ENCODE results near the gene ZFHX3. TPM values are rescaled to one million over a fixed set of nuclear protein-coding genes. Genes with fewer than 3 reads are reported as not detected.
A peak's percentile ranks its signal among the peaks of the same experiment; 100 is the strongest.

ZFHX3 gene
- total RNA-seq, 2 donors from 2014 or later, result 0.21 to 0.22 TPM

DNA sequence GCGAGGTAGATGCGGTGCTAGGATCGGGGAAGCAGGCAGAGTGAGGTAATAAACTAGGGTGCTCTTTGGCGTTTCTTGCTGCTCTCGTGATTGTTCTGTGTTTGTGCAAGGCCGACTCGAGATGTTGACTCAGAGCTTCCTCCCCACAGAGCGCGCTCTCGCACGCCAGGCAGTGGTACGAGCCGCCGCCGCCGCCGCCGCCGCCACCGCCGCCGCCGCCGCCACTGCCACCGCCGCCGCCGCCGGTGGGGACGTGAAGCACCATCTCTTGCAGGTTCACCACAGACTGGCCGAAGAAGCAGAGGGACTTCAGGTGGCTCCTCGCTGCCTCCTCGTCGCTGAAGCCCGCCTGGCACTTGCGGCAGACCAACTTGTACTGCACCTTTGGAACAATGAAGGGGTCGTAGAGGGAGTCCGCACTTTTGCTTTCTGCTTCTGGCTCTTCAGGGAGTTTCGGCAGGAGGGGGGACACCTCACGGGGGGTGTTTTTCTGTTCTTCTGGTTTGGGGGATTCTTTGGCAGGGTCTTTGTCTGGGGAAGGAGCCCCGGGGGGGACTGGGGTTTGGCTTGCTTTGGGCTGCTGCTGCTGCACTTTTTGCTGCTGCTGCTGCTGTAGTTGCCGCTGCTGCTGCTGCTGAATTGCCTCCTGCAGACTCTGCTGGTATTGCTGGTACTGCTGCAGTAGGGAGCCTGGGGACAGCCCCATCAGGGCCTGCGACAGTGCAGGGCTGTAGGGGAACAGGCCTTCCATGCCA lies 260.2 kb downstream of the ZFHX3 start:
- Mint-ChIP-seq H3K9me3 (no peaks in the 10 kb centered on the region), H3K36me3 (ENCODE audit: low read depth) (no peaks in the 10 kb centered on the region), H3K27me3 (peaks cover 10% of the 10 kb centered on the region), H3K27ac (peak overlapping the region; percentile 88), H3K4me3 (peak overlapping the region; percentile 84), H3K4me1 (peaks cover 8% of the 10 kb centered on the region)
- ATAC-seq (replicated peaks), result peak; percentile 96

DNA sequence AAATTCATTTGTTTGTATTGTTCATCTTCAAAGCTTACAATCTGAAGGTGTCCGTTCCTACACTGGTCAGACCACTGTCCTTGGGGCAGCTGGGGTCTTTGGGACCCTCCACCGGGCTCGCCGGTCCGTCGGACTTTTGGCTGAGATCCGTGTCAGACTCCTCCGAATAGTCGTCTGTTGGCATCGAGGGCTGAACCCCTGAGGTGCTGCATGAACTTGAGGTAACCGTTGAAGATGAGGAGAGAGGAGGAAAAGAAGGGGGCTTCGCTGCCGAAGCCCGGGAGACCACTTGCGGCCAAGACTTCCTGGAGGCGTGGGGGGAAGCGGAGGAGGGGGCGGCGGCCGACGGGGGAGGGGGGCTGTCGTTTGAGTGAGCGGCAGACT lies 260.8 kb downstream of the ZFHX3 start:
- H3K9me3 Mint-ChIP-seq, result no peaks in the 10 kb centered on the region
- peaks cover 8% of the 10 kb centered on the region for H3K4me1 Mint-ChIP-seq
- peaks cover 10% of the 10 kb centered on the region for H3K27me3 Mint-ChIP-seq
- ATAC-seq (replicated peaks), result peak; percentile 3
- H3K36me3 Mint-ChIP-seq (ENCODE audit: low read depth), result no peaks in the 10 kb centered on the region
- peak overlapping the region; percentile 84 for H3K4me3 Mint-ChIP-seq
- H3K27ac Mint-ChIP-seq, result peak overlapping the region; percentile 88

DNA sequence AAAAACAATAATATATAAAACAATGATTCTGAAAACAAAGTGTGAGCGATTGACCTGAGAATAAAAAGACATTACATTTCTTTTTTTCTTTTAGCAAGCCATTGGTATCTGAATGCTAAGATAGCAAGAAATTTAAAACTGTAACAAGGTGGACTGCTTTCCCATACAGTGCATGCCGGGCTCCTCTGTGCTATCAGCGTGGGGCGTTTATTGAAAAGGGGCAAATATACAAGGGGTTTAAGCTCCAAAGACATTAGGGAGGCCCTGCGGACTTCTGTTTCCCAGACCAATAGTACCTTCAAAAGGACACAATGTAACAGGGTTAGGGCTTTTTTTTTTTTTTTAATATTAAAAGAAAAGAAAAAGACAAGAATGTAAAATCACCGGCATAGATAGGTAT lies 261.3 kb downstream of the ZFHX3 start:
- Mint-ChIP-seq H3K27ac (peak overlapping the region; percentile 88), H3K4me1 (peaks cover 8% of the 10 kb centered on the region), H3K9me3 (no peaks in the 10 kb centered on the region), H3K36me3 (ENCODE audit: low read depth) (no peaks in the 10 kb centered on the region), H3K27me3 (peaks cover 10% of the 10 kb centered on the region), H3K4me3 (peak overlapping the region; percentile 84)
- ATAC-seq (replicated peaks), result no peak

DNA sequence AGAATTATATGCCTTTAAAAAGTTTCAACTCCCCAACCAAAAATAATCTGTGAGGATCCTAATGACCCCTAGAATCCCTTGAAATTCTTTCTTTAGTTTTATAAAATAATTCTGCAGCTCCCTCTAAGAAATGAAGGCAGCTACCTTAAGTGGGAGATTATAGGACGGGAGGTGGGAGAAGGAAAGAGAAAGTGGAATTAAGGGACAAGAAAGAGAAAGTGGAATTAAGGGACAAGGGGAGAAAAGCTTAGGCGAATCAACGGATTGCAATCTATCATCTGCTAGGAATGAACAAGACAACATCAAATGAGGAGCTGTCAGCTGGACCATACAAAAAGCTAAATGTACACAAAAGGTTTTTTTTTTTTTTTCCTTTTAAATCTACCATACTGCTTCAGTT lies 262.0 kb downstream of the ZFHX3 start:
- Mint-ChIP-seq H3K4me3 (no peak overlapping the region), H3K27ac (no peak overlapping the region), H3K36me3 (ENCODE audit: low read depth) (no peaks in the 10 kb centered on the region), H3K4me1 (peaks cover 8% of the 10 kb centered on the region), H3K27me3 (peaks cover 10% of the 10 kb centered on the region), H3K9me3 (no peaks in the 10 kb centered on the region)
- no peak for ATAC-seq (replicated peaks)

DNA sequence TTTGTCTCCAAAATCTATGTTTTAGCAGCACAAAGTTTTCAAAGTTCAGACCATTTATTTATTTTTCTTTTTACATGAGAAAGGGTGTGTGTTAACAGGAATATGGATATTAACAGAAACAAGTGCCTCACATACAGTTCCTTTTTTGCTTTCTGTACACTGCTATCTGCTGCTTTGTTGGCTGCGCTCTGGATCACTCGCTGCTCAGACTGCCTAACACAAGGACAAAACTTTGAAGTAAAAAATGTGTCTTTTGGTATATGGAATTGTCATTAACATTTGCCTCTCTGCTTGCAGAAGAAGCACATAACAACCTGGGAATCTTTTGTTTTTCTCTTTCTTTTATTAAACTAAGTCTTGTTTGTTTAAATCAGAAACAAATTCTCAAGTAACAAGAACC lies 262.8 kb downstream of the ZFHX3 start:
- Mint-ChIP-seq H3K9me3 (no peaks in the 10 kb centered on the region), H3K27me3 (peaks cover 10% of the 10 kb centered on the region), H3K27ac (no peak overlapping the region), H3K4me1 (peaks cover 8% of the 10 kb centered on the region), H3K36me3 (ENCODE audit: low read depth) (no peaks in the 10 kb centered on the region), H3K4me3 (no peak overlapping the region)
- ATAC-seq (replicated peaks), result no peak

DNA sequence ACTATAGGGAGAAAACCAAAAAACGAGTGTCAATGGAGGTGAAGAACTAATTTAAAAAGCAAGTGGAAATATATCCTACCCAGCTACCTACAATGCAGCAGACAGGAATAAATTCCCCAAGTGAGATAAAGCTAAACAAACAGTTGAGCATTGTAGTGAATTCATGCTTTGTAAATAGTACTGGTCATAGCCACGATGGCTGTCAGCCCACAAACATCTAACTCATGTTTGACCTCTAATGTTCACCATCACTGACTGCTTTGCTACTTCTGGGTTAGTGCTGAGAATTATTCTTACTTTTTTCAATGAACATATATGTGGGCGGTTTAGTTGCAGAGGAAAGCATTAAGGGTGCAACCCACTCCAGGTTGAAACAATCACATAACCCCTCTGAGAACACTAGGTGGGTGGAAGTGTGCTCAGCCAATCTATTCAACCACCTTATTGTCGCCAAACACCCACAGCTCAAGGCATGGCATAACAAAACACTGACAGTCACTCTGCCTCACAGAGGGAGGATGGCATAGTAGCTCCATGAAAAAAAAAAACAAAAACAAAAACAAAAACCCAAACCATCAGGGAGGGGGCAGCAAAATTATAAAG lies 264.1 kb downstream of the ZFHX3 start:
- peaks cover 8% of the 10 kb centered on the region for H3K4me1 Mint-ChIP-seq
- peaks cover 7% of the 10 kb centered on the region for H3K27me3 Mint-ChIP-seq
- peak overlapping the region; percentile 24 for H3K27ac Mint-ChIP-seq
- no peaks in the 10 kb centered on the region for H3K9me3 Mint-ChIP-seq
- no peaks in the 10 kb centered on the region for H3K36me3 Mint-ChIP-seq (ENCODE audit: low read depth)
- H3K4me3 Mint-ChIP-seq, result no peak overlapping the region
- peak; percentile 42 for ATAC-seq (replicated peaks)

DNA sequence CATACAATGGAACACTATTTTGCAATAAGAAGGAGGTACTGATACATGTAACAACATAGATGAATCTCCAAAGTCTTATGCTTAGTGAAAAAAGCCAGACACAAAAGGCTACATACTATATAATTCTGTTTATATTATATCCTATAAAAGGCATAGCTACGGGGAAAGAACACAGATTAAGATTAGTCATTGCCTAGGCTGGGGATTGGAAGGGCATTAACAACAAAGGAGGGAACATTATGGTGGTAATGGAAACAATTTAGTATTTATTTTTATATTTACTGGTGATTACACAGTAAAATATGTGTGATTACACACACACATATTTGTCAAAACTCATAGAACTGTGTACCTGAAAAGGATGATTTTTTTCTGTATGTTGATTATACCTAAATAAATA lies 278.1 kb downstream of the ZFHX3 start:
- no peak overlapping the region for H3K27ac Mint-ChIP-seq

DNA sequence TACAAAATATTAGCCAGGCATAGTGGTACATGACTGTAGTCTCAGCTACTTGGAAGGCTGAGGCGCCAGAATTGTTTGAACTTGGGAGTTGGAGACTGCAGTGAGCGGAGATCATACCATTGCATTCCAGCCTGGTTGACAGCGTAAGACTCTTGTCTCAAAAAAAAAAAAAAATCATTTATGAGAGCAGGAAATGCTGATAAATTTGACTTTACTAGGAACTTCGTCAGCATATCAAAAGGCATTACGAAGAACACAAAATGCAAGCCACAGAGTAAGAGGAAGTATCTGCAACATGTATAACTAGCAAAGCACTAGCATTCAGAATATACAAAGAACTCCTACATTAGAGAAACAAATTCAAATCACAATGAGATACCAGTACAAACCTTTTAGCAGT lies 279.3 kb downstream of the ZFHX3 start:
- ATAC-seq (replicated peaks), result no peak
- Mint-ChIP-seq H3K9me3 (peaks cover 6% of the 10 kb centered on the region), H3K36me3 (ENCODE audit: low read depth) (no peaks in the 10 kb centered on the region), H3K27ac (no peak overlapping the region), H3K4me3 (no peak overlapping the region), H3K4me1 (no peaks in the 10 kb centered on the region), H3K27me3 (no peaks in the 10 kb centered on the region)

More for the DNA sequence above, 278.1 kb downstream of the ZFHX3 start:
- H3K4me1 Mint-ChIP-seq, result no peaks in the 10 kb centered on the region
- no peaks in the 10 kb centered on the region for H3K27me3 Mint-ChIP-seq
- no peaks in the 10 kb centered on the region for H3K36me3 Mint-ChIP-seq (ENCODE audit: low read depth)
- no peak for ATAC-seq (replicated peaks)
- H3K4me3 Mint-ChIP-seq, result no peak overlapping the region
- H3K9me3 Mint-ChIP-seq, result peaks cover 6% of the 10 kb centered on the region

DNA sequence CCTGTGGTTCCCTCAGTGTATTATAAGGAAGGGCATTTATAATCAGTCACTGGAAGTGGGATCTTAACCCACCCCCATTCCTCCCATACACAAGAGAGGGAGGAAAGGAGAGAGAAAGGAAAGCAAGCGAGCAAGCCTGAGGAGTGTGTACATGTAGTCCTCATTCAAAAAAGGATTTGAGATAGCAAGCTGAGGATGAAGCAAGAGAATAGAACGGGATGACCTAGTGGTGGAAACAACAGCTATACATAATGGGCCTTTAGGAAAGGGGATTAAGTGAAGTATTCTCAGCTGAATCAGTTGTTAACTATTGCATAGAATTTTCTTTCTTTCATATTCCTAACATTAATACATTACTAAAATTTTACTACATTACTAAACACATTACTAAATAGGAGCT lies 281.4 kb downstream of the ZFHX3 start:
- peaks cover 5% of the 10 kb centered on the region for H3K9me3 Mint-ChIP-seq
- H3K36me3 Mint-ChIP-seq (ENCODE audit: low read depth), result no peaks in the 10 kb centered on the region
- ATAC-seq (replicated peaks), result no peak
- no peaks in the 10 kb centered on the region for H3K27me3 Mint-ChIP-seq
- H3K4me3 Mint-ChIP-seq, result no peak overlapping the region
- H3K4me1 Mint-ChIP-seq, result no peaks in the 10 kb centered on the region
- no peak overlapping the region for H3K27ac Mint-ChIP-seq

DNA sequence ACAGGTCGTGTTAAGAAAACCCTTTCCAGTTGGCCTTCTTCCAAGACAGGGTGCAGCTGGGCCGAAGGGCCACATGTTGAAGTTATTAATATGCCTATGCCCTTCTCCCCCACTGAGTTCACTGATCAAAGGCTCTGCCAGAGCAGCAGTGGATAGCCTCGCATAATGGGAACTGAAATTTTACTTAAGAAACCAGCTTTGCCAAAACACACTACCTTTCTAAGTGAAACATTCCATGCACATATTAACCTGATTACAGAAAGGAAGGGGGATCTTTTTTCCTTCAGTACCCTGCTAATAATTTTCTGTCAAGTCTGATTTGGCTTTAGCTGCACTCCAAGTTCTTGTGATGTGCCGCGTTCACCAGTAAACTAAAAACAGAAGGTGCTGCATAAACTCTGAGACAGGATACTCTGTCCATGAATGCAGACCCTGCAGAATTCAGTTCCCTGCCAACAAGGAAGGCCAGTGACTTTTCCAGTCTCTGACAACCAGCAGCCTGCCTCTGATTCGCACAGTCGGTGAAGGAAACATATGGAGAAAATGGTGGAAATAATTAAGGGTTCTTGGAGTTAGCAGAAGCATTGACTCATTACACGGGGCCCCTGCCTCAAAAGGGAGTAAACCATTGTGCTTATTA lies 283.8 kb downstream of the ZFHX3 start:
- Mint-ChIP-seq H3K27me3 (no peaks in the 10 kb centered on the region), H3K4me3 (no peak overlapping the region), H3K4me1 (no peaks in the 10 kb centered on the region), H3K9me3 (no peaks in the 10 kb centered on the region), H3K27ac (no peak overlapping the region), H3K36me3 (ENCODE audit: low read depth) (no peaks in the 10 kb centered on the region)
- no peak for ATAC-seq (replicated peaks)

DNA sequence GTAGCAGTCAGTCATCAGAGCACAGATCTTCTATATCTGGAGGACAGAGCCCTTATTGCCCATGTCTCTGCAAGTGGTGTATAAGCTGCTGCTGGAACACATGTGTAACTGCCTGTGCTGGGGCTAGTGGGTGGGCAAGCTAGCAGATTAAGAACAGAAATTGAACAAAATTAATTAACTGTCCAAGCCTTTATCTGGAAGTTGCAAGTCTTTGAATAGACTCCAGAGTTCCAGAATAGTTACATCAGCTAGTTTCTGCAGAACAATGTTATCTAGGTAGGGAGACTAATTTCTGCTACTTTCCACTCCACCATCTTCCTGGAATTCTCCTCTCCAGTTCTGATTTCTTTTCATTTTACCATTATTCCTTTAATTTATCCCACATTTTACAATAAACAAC lies 287.3 kb downstream of the ZFHX3 start:
- Mint-ChIP-seq H3K4me3 (no peak overlapping the region), H3K27me3 (no peaks in the 10 kb centered on the region), H3K27ac (no peak overlapping the region), H3K36me3 (ENCODE audit: low read depth) (no peaks in the 10 kb centered on the region), H3K9me3 (peaks cover 8% of the 10 kb centered on the region), H3K4me1 (no peaks in the 10 kb centered on the region)
- no peak for ATAC-seq (replicated peaks)

DNA sequence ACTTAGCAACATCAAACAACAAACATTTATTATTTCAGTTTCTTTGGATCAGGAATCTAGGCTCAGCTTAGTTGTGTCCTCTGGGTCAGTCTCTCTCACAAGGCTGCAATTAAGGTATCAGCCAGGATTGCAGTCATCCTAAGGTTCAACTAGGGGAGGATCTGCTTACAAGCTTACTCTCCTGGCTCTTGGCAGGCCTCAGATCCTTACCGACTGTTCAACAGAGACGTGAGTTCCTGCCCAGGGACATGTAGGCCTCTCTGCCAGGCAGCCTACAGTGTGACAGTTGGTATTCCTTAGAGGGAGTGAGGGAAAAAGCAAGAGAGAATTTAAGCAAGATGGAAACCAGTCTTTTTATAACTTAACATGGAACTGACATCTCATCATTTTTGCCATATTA lies 294.0 kb downstream of the ZFHX3 start:
- Mint-ChIP-seq H3K4me3 (no peak overlapping the region), H3K27ac (no peak overlapping the region), H3K36me3 (ENCODE audit: low read depth) (no peaks in the 10 kb centered on the region), H3K27me3 (no peaks in the 10 kb centered on the region), H3K9me3 (peaks cover 8% of the 10 kb centered on the region), H3K4me1 (no peaks in the 10 kb centered on the region)
- no peak for ATAC-seq (replicated peaks)

DNA sequence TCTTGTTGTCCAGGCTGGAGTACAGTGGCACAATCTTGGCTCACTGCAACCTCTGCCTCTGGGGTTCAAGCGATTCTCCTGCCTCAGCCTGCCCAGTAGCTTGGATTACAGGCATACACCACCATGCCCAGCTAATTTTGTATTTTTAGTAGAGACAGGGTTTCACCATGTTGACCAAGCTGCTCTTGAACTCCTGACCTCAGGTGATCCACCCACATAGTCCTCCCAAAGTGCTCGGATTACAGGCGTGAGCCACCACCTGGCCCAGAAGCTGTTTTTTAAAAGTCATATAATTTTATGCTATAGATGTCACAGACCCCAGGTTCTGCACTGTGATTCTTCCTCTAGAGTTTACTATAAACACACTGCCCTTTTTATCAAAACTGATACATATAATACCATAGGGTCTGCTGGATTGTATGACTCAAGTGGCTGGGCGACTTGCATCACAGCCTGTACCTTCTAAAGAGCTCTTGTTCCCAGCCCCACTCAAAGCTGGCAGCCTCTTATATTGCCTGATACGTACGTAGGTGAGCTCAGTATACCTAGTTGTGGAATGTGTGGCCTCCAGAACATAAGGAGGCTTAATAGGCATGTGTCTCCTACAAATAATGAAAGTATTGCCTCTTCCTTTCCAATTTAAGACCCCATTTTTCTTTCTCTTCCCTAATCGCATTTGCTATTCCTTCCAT lies 295.8 kb downstream of the ZFHX3 start:
- H3K27ac Mint-ChIP-seq, result no peak overlapping the region
- ATAC-seq (replicated peaks), result no peak
- no peaks in the 10 kb centered on the region for H3K27me3 Mint-ChIP-seq
- no peaks in the 10 kb centered on the region for H3K36me3 Mint-ChIP-seq (ENCODE audit: low read depth)
- H3K4me1 Mint-ChIP-seq, result no peaks in the 10 kb centered on the region
- peaks cover 4% of the 10 kb centered on the region for H3K9me3 Mint-ChIP-seq
- no peak overlapping the region for H3K4me3 Mint-ChIP-seq

DNA sequence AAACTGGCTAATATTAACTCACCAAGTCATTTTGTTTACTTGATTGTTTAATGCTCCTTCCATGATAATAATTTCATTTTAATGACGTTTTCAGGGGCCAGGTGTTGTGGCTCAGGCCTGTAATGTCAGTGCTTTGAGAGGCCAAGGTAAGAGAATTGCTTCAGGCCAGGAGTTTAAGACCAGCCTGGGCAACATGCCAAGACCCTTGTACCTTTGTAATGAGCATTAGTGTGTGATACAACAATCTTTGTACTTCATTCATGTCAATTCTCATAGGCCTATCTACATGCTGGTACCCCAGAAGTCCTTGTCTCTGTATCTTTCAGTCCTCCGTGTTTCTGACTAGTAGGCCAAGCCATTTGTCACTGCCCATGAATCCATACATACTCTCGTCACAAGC lies 296.9 kb downstream of the ZFHX3 start:
- Mint-ChIP-seq H3K4me3 (no peak overlapping the region), H3K36me3 (ENCODE audit: low read depth) (no peaks in the 10 kb centered on the region), H3K27ac (no peak overlapping the region), H3K9me3 (peaks cover 2% of the 10 kb centered on the region), H3K27me3 (no peaks in the 10 kb centered on the region), H3K4me1 (no peaks in the 10 kb centered on the region)
- no peak for ATAC-seq (replicated peaks)

DNA sequence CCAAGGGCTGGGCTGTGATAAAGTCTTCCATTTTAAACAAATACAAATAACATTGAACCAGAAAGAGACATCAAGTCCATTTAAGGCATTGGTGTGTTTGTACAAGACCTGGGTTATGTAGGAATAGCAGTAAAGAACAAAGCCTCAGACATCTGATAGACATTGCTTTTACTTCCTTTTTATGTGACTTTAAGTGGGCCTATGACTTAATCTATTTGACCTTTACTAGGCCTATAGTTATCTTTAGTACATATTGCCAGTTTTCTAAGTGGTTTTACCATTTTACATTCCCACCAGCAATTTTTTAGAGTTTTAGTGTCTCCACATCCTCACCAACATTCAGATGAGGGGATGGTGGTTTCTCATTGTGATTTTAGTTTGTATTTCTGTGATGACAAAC lies 298.8 kb downstream of the ZFHX3 start:
- no peaks in the 10 kb centered on the region for H3K36me3 Mint-ChIP-seq (ENCODE audit: low read depth)
- no peak for ATAC-seq (replicated peaks)
- no peaks in the 10 kb centered on the region for H3K9me3 Mint-ChIP-seq
- H3K4me1 Mint-ChIP-seq, result no peaks in the 10 kb centered on the region
- no peak overlapping the region for H3K4me3 Mint-ChIP-seq
- H3K27me3 Mint-ChIP-seq, result no peaks in the 10 kb centered on the region
- H3K27ac Mint-ChIP-seq, result no peak overlapping the region
